ENCODE measurements around the gene CERS1.

Gene CERS1

GRCh38 chr19:18860302-18860700 is 35.7 kb downstream of the CERS1 start:
- no peak for FAIRE-seq
- no peak for DNase-seq (ENCODE audit: extremely low spot score, insufficient read length, low read depth)

DNA sequence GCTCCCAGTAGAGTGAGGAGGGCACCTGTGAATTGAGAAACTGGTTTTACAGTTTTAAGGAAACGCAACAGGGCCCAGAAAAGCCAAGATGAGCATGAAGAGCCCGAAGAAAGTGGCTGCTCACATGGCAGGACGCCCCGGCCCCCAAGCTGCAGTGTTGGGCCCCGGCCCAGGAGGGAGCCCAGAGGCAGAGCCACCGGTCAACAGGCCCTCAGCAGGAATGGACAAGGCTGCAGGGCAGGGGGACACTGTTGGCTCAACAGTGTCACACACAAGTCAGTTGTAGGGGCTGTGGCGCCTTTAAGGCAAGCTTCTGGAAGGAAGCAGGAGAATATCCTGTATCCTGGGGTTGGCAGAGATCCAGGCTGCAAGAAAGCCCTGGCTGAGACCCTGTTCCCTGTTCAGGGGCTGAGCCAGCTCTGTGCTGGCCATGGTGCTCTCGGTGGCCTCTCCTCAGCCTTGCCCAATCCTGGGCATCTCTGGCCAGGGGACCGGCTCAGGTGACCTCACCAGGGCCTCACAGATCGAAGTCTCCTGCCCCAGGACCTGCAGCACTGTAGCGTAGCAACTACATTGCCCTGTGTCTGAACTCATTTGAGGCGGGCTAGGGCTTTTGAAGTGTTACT is 36.2 kb downstream of the CERS1 start:
- FAIRE-seq: no peak

GRCh38 chr19:18858906-18859646 is 36.9 kb downstream of the CERS1 start:
- FAIRE-seq: no peak
- no peak for DNase-seq (ENCODE audit: extremely low spot score, insufficient read length, low read depth)

More for the DNA sequence above, 36.2 kb downstream of the CERS1 start:
- no peak for DNase-seq (ENCODE audit: extremely low spot score, insufficient read length, low read depth)

- DNase-seq (ENCODE audit: extremely low spot score, insufficient read length, low read depth): no peak
- no peak for FAIRE-seq
Measured at GRCh38 chr19:18857223-18857622, 38.7 kb downstream of the CERS1 start.

DNA sequence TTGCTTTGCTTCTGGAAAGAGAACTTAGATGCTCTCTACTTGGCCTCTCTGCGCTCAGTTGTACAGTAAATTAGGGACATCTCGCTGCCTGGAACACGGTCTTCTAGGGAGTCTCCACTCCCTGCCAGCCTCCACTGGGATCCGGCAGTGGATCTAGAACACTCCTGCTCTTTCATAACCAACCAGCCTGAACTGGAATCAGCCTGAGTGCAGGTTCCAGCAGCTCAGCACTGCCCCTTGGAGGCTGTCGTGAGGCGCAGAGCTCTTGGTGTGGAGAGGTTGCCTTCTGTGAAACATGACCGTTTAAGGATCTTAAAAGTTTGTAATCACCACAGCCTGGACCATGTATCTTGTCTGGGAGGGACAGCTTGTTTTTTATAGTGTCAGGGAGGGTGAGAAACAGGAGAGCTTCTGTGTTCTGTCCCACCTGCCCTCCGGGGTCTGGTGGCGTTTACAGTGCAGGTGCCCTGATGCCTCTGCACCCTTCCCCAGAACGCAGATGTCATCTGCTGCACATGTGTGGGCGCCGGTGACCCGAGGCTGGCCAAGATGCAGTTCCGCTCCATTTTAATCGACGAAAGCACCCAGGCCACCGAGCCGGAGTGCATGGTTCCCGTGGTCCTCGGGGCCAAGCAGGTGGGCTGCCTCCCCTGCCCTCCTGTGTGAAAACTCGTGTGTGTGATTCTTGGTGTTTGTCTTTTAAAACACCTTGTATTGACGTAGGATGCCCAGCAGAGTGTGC is 39.4 kb downstream of the CERS1 start:
- DNase-seq (ENCODE audit: extremely low spot score, insufficient read length, low read depth): no peak
- FAIRE-seq: no peak

GRCh38 chr19:18855647-18856384 is 40.1 kb downstream of the CERS1 start:
- FAIRE-seq: no peak

GRCh38 chr19:18854982-18855381 is 41.0 kb downstream of the CERS1 start:
- no peak for FAIRE-seq
- no peak for DNase-seq (ENCODE audit: extremely low spot score, insufficient read length, low read depth)

More at GRCh38 chr19:18855647-18856384, 40.1 kb downstream of the CERS1 start:
- DNase-seq (ENCODE audit: extremely low spot score, insufficient read length, low read depth): no peak

DNA sequence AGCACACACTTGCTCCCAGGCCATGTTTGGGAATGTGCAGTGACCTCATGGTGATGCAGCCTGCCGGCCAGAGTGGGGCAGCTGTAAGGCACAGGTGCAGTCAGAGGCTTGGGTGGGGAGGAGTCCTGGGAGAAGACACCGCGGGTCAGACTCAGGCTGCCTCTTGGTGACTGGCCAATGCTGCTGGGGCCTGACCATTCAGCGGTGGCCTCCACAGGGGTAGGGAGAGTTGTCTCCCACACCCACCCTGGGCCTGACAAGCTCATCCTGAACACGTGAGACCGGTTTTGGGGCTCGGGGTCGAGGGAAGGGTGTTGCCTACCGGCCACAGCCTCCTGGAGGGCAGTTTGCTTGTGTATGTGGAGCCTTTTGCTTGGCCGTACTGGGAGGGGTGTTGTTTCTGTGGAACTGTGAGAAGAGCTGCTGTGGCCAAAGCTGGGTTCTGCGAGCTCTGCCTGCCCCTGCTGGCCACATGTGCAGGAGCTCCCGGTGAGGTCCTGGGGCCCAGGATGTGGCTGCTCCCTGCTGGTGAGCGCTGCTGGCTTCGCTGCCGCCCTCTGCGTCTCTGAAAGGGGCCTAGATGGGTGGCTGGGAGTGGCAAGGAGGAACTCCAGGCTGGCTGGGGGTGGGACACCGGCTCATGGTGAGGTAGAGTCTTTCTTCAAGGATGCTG is 42.1 kb downstream of the CERS1 start:
- FAIRE-seq (no peak), DNase-seq (ENCODE audit: extremely low spot score, insufficient read length, low read depth) (no peak)

DNA sequence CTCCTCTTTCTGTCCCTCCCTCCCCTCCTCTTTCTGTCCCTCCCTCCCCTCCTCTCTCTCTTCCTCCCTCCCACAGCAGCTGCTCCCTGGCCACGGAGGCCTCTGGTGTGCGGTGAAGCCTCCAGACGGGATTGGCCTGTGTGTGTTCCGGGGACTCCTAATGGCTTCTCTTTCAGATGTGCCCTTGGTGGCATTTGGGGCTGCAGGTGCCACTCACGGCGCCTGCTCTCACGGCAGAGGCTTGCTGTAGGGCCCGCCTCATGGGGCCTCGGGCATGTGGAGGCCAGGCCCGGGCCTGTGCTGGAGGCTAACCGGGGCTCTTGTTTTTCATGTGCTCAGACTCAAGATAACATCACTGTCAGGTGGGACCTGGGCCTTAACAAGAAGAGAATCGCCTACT is 43.3 kb downstream of the CERS1 start:
- FAIRE-seq: no peak

GRCh38 chr19:18851673-18852325 is 44.2 kb downstream of the CERS1 start:
- no peak for DNase-seq (ENCODE audit: extremely low spot score, insufficient read length, low read depth)

More for the DNA sequence above, 43.3 kb downstream of the CERS1 start:
- no peak for DNase-seq (ENCODE audit: extremely low spot score, insufficient read length, low read depth)

GRCh38 chr19:18850471-18851375 is 45.2 kb downstream of the CERS1 start:
- DNase-seq (ENCODE audit: extremely low spot score, insufficient read length, low read depth) (no peak), FAIRE-seq (no peak)

More at GRCh38 chr19:18851673-18852325, 44.2 kb downstream of the CERS1 start:
- FAIRE-seq: no peak

- DNase-seq (ENCODE audit: extremely low spot score, insufficient read length, low read depth) (peak; percentile 45), FAIRE-seq (peak; percentile 93)
Measured at GRCh38 chr19:18849838-18850400, 46.0 kb downstream of the CERS1 start.

DNA sequence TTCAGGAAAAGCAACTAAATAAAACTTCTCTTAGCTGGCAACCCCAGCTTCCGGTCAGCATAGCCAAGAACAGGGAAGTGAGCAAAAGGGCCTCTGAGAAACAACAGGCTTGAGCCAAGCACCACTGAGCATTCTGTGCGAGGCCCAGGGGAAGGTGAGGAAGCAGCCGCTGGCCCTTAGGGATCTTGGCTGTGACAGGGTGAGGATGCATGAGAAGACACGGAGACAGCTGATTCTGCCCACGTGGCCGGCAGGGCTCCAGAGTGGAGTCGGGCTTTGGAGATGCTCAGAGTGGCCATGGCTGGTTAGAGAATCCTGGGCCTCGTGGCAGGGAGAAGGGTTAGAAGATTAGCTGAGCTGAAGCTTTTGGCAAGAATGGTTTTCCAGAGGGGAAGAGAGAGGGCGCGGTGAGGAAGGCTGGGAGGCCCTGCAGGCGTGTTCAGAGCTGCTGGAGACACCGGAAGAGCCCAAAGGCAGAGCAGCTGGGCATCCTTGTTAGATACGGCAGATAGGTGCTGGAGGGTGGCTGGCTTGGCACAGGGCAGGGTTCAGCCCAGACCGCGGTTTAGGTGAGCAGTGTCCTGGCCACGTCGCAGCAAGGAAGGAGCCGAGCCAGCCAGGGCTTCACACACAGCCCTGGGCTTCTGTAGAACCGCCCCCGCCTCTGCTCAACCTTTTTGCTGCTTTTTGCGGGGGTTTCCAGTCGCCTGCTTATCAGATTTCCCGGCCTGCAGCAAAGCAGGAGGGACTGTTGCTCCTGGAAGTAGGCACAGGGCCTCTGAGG is 46.9 kb downstream of the CERS1 start:
- DNase-seq (ENCODE audit: extremely low spot score, insufficient read length, low read depth) (no peak), FAIRE-seq (peak; percentile 74)

DNA sequence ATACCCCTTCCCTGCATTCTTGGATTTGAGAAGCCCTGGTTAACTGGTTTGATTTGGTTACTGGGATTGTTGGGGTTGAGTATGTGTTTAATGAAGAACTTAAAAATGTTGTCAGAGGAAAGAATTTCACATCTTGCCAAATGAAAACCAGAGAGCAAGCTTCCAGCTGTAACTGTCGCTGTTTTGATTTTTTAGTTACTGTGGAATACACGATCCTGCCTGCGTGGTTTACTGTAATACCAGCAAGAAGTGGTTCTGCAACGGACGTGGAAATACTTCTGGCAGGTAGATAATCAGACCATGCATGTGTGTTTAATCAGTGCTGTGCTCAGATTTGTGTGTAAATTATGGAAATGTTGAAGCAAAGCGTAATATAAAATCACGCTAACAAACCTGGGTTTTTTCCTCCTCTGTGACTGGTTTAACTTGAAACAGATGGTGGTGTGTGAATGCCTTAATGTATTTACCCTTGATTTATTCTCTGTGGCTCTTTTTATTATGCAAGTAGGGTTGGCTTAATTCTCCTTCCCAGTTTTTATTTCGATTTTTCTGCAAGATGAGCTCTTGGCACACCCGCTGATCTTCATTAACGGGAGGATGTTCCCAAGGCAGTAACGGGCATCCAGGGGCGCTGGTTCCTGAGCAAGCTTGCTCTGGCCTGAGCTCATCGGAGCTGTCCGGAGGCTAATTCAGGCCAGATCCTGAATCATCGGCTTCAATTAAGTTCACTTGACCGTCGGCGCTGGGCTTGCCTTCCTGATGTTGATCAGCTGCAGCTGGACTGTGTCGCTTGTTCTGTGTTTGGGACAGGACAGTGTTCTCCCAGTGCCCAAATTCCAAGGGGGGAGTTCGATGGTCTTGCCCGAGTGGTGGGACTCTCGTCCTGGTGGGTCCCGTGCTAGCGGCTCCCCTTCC is 48.2 kb downstream of the CERS1 start:
- no peak for DNase-seq (ENCODE audit: extremely low spot score, insufficient read length, low read depth)
- FAIRE-seq: no peak

DNA sequence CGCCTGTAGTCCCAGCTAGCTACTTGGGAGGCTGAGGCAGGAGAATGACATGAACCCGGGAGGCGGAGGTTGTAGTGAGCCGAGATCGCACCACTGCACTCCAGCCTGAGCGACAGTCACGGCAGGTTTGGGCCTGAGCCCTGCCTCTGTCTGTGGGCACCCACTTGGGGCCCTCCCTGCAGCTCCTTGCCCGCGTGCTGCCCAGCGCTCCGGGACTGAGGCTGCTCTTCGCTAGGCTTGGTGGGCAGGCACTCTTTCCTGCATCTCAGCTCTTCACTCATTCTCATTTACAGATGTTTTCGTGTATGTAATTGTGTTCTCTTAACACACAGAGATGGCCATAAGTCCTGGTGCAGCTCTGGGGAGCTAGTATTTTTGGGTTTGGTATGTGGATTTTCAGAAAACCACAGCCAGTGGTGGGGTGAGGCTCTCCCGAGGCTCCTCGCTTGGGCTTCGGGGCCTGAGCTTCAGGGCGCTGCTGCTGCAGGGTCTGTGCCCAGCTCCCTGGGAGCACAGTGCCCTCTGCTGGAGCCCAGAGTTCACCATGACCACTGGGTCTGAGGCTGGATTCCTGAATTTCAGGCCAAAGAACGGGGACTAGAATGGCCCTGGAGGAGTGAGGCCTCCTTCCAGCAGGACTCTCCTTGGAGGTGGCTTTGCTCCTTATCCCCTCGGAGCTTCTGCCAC is 49.0 kb downstream of the CERS1 start:
- FAIRE-seq: peak; percentile 78
- no peak for DNase-seq (ENCODE audit: extremely low spot score, insufficient read length, low read depth)

- no peak for DNase-seq (ENCODE audit: extremely low spot score, insufficient read length, low read depth)
- FAIRE-seq: no peak
Measured at GRCh38 chr19:18845961-18846360, 50.0 kb downstream of the CERS1 start.

Data from GM18507 (cell line).